ENCODE results near the gene KCNQ4. TPM values are rescaled to one million over a fixed set of nuclear protein-coding genes. Genes with fewer than 3 reads are reported as not detected.

KCNQ4 gene
- total and polyA plus RNA-seq, 2 of the 8 experiments (the other 6 are each of a cell fraction or from before 2014, with no cell fraction given): 2.2 to 3.9 TPM

- no peak for TF ChIP-seq CHD7 (IDR thresholded peaks at IDR 0.05; ENCODE audit: insufficient replicate concordance, low read length)
- no peak for TF ChIP-seq RBBP5 (IDR thresholded peaks at IDR 0.05; ENCODE audit: borderline replicate concordance, low read depth, low read length)
These were observed 73.2 kb downstream of the KCNQ4 start (continued) for GRCh38 chr1:40856656-40857302.
